CD4-positive, alpha-beta T cell (primary cell): Measurements from ENCODE around the gene AOC3. TPM values are rescaled to one million over a fixed set of nuclear protein-coding genes. Genes with fewer than 3 reads are reported as not detected.
"Not testable (repeated sequence)": the region's sequence is repeated elsewhere in the genome, so short reads cannot be mapped to it uniquely, and the experiment has no call there.

Experiments
- ATAC-seq: fragments of 200-7000 bp; cut with Tn5 transposase; one replicate; pipeline ENCODE4 v1.10.0; 2022; ENCODE audit warnings: mild to moderate bottlenecking; ENCODE audit not compliant: poor library complexity
- CTCF ChIA-PET: fragments of 350-600 bp; sonication (Branson Sonifier 250); formaldehyde crosslinking; loops from one replicate; lab custom pipeline; 2021; ENCODE audit warnings: antibody characterized with exemption, inconsistent platforms; lab: Charles Lee
- POLR2A ChIA-PET: fragments of 350-600 bp; sonication (Branson Sonifier 250); formaldehyde crosslinking; loops from one replicate; lab custom pipeline; 2021; ENCODE audit warnings: antibody characterized with exemption, inconsistent platforms; lab: Charles Lee
- DNase-seq, 14 experiments: peaks; one replicate each; pipeline ENCODE4 v3.0.0-alpha.2; 2013 to 2020; ENCODE audit warnings: mixed read lengths in 2 of 14
- H3K27ac ChIP-seq, 2 donors: one replicate each; pipeline versions ENCODE4 v1.5.1 to v1.7.0; 2013; ENCODE audit warnings: low read length in 2 of 2, low read depth in 1 of 2, mild to moderate bottlenecking in 1 of 2
- H3K27me3 ChIP-seq, 2 experiments: 1 replicate in 1 of 2; 2 replicates in 1 of 2; pipeline versions ENCODE4 v1.6.1 to v1.7.0; 2013; ENCODE audit warnings: low read length in 2 of 2, control low read depth in 1 of 2, mild to moderate bottlenecking in 1 of 2, moderate library complexity in 1 of 2; ENCODE audit not compliant: insufficient read depth in 2 of 2, control insufficient read depth in 1 of 2
- H3K36me3 ChIP-seq: one replicate; pipeline ENCODE4 v1.6.1; 2013; ENCODE audit warnings: low read length, control low read depth; ENCODE audit not compliant: insufficient read depth
- H3K4me1 ChIP-seq: one replicate; pipeline ENCODE4 v1.6.1; 2013; ENCODE audit warnings: low read length, control low read depth; ENCODE audit not compliant: insufficient read depth
- H3K4me3 ChIP-seq: one replicate; pipeline ENCODE4 v1.5.1; 2013; ENCODE audit warnings: mild to moderate bottlenecking, low read length, moderate library complexity
- H3K9me3 ChIP-seq, 2 experiments: 1 replicate in 1 of 2; 2 replicates in 1 of 2; pipeline versions ENCODE4 v1.6.1 to v1.7.0; 2013; ENCODE audit warnings: low read length in 2 of 2, mild to moderate bottlenecking in 2 of 2, control low read depth in 1 of 2, moderate library complexity in 1 of 2; ENCODE audit not compliant: control insufficient read depth in 1 of 2, insufficient read depth in 1 of 2
- H3K27ac Mint-ChIP-seq: one replicate; pipeline ENCODE4 v1.8.0; 2020; ENCODE audit warnings: mixed read lengths
- H3K27me3 Mint-ChIP-seq: one replicate; pipeline ENCODE4 v1.8.0; 2021; ENCODE audit warnings: mixed read lengths
- H3K36me3 Mint-ChIP-seq: one replicate; pipeline ENCODE4 v1.8.0; 2021; ENCODE audit warnings: low read depth, mixed read lengths
- H3K4me1 Mint-ChIP-seq: one replicate; pipeline ENCODE4 v1.8.0; 2021; ENCODE audit warnings: low read depth, mixed read lengths
- H3K4me3 Mint-ChIP-seq: one replicate; pipeline ENCODE4 v1.8.0; 2020; ENCODE audit warnings: mild to moderate bottlenecking, mixed read lengths
- H3K9me3 Mint-ChIP-seq: one replicate; pipeline ENCODE4 v1.8.0; 2020; ENCODE audit warnings: mixed read lengths
- CTCF ChIP-seq: fragments of 200-600 bp; IDR thresholded peaks from one replicate; pipeline ENCODE4 v1.8.0; 2022; ENCODE audit warnings: antibody characterized with exemption, mild to moderate bottlenecking
- intact Hi-C, 2 experiments: fragments of 100-400 bp; cut with DNase I in 1 of 2; cut with micrococcal nuclease in 1 of 2; formaldehyde crosslinking; loops; one replicate each; pipeline versions ENCODE4 v1.15.1 to v1.9.0; 2023 to 2025; cut with DNase I, micrococcal nuclease
- total RNA-seq, 174 experiments: library from RNA in 2 of 174; stranded (reverse) in 2 of 174; gene quantifications; one replicate each; pipeline ENCODE4 v1.2.3 and lab custom pipeline; 2021 to 2026

AOC3 gene
- total RNA-seq, 2 experiments from 2014 or later, result 0.78 to 1.0 TPM

GRCh38 chr17:42848093-42848492, 2.9 kb upstream of the AOC3 start:
- ATAC-seq, result no peak
- no peaks in the 10 kb centered on the region for H3K9me3 Mint-ChIP-seq

DNA sequence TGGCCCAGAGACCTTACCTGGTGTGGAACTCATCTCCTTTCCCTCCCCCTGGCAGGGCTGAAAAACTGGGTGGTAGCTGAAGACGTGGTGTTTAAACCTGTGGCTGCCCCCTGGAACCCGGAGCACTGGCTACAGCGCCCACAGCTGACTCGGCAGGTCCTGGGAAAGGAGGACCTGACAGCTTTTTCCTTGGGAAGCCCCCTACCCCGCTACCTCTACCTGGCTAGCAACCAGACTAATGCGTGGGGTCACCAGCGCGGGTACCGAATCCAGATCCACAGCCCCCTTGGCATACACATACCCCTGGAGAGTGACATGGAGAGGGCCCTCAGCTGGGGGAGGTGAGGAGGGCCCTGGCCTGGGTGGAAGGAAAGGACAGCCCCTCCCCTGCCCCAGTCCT, 2.0 kb upstream of the AOC3 start:
- no peaks in the 10 kb centered on the region for H3K9me3 Mint-ChIP-seq
- H3K4me3 Mint-ChIP-seq, result no peak overlapping the region

More at GRCh38 chr17:42848093-42848492, 2.9 kb upstream of the AOC3 start:
- H3K4me3 Mint-ChIP-seq, result no peak overlapping the region
- H3K9me3 ChIP-seq, result no peaks in the 10 kb centered on the region
- peaks cover 27% of the 10 kb centered on the region for H3K36me3 ChIP-seq
- POLR2A ChIA-PET, result no interaction called here
- no peak overlapping the region for H3K27ac Mint-ChIP-seq
- H3K4me1 Mint-ChIP-seq, result no peaks in the 10 kb centered on the region
- no peak for TF ChIP-seq CTCF
- DNase-seq, result no peak
- intact Hi-C loops, result loop anchor here in 1 of 2 experiments (10.0 kb wide), 1 partner anchor 357 kb away; no protein-coding TSS in a partner anchor
- H3K27me3 Mint-ChIP-seq, result no peaks in the 10 kb centered on the region
- H3K27ac ChIP-seq, result no peak overlapping the region
- H3K4me1 ChIP-seq, result no peaks in the 10 kb centered on the region
- CTCF ChIA-PET, result no interaction called here
- H3K4me3 ChIP-seq, result no peak overlapping the region
- no peaks in the 10 kb centered on the region for H3K27me3 ChIP-seq
- H3K36me3 Mint-ChIP-seq, result peaks cover 32% of the 10 kb centered on the region

GRCh38 chr17:42849451-42850181, 1.4 kb upstream of the AOC3 start:
- no peaks in the 10 kb centered on the region for H3K4me1 Mint-ChIP-seq
- H3K27me3 Mint-ChIP-seq, result no peaks in the 10 kb centered on the region
- H3K4me3 ChIP-seq, result no peak overlapping the region
- peaks cover 17% of the 10 kb centered on the region for H3K36me3 Mint-ChIP-seq
- no peak overlapping the region for H3K4me3 Mint-ChIP-seq
- H3K27me3 ChIP-seq, result peaks cover 0 to 2% of the 10 kb centered on the region in 2 experiments
- no peak for TF ChIP-seq CTCF
- peaks cover 11% of the 10 kb centered on the region for H3K36me3 ChIP-seq
- ATAC-seq (no peak), DNase-seq (no peak)
- intact Hi-C loops, result loop anchor here in 1 of 2 experiments (10.0 kb wide), 1 partner anchor 355 kb away; no protein-coding TSS in a partner anchor
- H3K27ac Mint-ChIP-seq, result no peak overlapping the region
- H3K9me3 Mint-ChIP-seq, result no peaks in the 10 kb centered on the region
- H3K4me1 ChIP-seq, result no peaks in the 10 kb centered on the region
- ChIA-PET POLR2A (no interaction called here), CTCF (no interaction called here)
- no peaks in the 10 kb centered on the region for H3K9me3 ChIP-seq
- H3K27ac ChIP-seq, result no peak overlapping the region

More for the DNA sequence above, 2.0 kb upstream of the AOC3 start:
- peaks cover 23% of the 10 kb centered on the region for H3K36me3 Mint-ChIP-seq
- H3K27me3 Mint-ChIP-seq, result no peaks in the 10 kb centered on the region
- Histone ChIP-seq H3K27me3 (no peaks in the 10 kb centered on the region), H3K4me3 (no peak overlapping the region), H3K9me3 (no peaks in the 10 kb centered on the region), H3K4me1 (no peaks in the 10 kb centered on the region), H3K27ac (no peak overlapping the region), H3K36me3 (peaks cover 17% of the 10 kb centered on the region)
- ChIA-PET CTCF (interaction anchor here (0.6 kb wide), 1 partner anchor 100 kb away, joined by 3 read pairs; no protein-coding TSS in a partner anchor), POLR2A (no interaction called here)
- TF ChIP-seq CTCF, result no peak
- H3K4me1 Mint-ChIP-seq, result no peaks in the 10 kb centered on the region
- ATAC-seq (no peak), DNase-seq (no peak)
- intact Hi-C loops, result loop anchor here in 1 of 2 experiments (10.0 kb wide), 1 partner anchor 356 kb away; no protein-coding TSS in a partner anchor
- no peak overlapping the region for H3K27ac Mint-ChIP-seq

DNA sequence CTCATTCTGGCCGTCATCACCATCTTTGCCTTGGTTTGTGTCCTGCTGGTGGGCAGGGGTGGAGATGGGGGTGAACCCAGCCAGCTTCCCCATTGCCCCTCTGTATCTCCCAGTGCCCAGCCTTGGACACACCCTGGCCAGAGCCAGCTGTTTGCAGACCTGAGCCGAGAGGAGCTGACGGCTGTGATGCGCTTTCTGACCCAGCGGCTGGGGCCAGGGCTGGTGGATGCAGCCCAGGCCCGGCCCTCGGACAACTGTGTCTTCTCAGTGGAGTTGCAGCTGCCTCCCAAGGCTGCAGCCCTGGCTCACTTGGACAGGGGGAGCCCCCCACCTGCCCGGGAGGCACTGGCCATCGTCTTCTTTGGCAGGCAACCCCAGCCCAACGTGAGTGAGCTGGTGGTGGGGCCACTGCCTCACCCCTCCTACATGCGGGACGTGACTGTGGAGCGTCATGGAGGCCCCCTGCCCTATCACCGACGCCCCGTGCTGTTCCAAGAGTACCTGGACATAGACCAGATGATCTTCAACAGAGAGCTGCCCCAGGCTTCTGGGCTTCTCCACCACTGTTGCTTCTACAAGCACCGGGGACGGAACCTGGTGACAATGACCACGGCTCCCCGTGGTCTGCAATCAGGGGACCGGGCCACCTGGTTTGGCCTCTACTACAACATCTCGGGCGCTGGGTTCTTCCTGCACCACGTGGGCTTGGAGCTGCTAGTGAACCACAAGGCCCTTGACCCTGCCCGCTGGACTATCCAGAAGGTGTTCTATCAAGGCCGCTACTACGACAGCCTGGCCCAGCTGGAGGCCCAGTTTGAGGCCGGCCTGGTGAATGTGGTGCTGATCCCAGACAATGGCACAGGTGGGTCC, 607 bp downstream of the AOC3 start:
- intact Hi-C loops, H3K9me3 ChIP-seq, ATAC-seq, H3K4me3 Mint-ChIP-seq, H3K9me3 Mint-ChIP-seq, H3K27me3 ChIP-seq, H3K36me3 Mint-ChIP-seq, DNase-seq, H3K36me3 ChIP-seq, H3K27ac Mint-ChIP-seq, H3K27ac ChIP-seq, H3K27me3 Mint-ChIP-seq, POLR2A ChIA-PET, H3K4me1 ChIP-seq, H3K4me3 ChIP-seq, H3K4me1 Mint-ChIP-seq, CTCF ChIA-PET: not testable (repeated sequence)
